Measurements from ENCODE around the gene C3AR1. TPM values are rescaled to one million over a fixed set of nuclear protein-coding genes. Genes with fewer than 3 reads are reported as not detected.

Gene C3AR1
- total RNA-seq, result 100 to 1,000 TPM in 1 of 4 donors, 10 to 100 TPM in 3; 10.4 to 108 (median 29.4) TPM

- no peak for TF ChIP-seq CTCF (IDR thresholded peaks at IDR 0.05; ENCODE audit: low read depth)
These were observed at the start of gene C3AR1 for GRCh38 chr12:8065991-8066594. Gene C3AR1, minus strand, starts transcription at chr12:8066359. Its CDS starts 6,174 bp downstream, at chr12:8060185.

DNA sequence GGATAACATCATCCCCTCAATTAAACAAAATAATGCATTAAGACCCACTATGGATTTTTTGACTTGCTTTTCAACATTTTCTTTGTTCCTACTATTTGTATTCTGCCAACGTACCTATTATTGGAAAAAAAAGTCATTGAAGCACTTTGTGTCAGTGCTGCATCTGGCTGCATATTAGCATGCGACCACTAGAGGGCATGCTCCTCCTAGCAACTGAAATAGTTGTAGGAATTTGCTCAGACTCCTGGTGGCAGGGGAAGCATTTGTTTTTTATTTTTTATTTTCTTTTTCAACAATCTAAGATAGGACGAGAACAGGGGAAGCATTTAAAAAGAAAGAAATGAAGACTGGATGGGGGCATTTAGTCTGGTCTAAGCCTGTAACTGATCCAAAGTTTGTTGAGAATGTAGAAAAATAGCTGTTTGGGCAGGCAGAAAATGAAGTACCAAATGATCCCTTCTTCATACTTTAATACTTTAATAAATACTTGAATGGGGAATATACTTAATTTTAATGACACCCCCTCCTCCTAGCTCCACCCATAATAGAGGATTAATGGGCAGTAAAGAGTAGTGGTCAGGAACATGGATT is 42.7 kb upstream of the C3AR1 start:
- TF ChIP-seq CTCF (IDR thresholded peaks at IDR 0.05; ENCODE audit: low read depth), result no peak

- no peak for TF ChIP-seq CTCF (IDR thresholded peaks at IDR 0.05; ENCODE audit: low read depth)
These were observed 33.1 kb upstream of the C3AR1 start for GRCh38 chr12:8099235-8099634.

DNA sequence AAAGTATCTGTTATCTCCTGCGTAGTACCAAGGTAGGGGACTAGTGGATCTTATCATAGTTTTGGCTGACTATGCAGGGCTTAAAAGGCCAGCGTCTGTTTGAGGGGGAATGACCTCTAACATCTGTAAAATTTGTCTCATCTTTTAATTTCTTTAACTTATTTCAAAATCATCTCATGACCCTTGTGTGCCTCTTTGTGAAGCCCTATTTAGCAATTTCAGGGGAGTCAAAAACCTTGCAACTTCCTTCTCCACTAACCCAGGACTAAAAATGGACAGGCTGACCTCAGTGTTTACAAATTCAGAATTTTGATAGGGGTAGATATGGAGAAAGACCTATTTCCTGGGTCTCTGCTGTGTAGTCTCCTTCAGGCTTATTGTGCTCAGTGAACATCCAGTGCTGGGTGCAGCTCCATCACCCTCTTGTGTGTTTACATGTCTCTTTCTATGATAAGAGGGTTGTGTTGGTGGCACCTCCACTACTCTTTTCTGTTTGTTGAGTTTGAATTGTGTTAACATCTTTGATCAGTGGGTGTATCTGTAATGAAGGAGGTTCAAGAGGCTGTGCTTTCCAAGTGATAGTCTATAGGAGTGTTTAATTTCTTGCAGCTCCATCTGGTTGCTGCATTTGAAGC is 30.2 kb upstream of the C3AR1 start:
- no peak for TF ChIP-seq CTCF (IDR thresholded peaks at IDR 0.05; ENCODE audit: low read depth)

DNA sequence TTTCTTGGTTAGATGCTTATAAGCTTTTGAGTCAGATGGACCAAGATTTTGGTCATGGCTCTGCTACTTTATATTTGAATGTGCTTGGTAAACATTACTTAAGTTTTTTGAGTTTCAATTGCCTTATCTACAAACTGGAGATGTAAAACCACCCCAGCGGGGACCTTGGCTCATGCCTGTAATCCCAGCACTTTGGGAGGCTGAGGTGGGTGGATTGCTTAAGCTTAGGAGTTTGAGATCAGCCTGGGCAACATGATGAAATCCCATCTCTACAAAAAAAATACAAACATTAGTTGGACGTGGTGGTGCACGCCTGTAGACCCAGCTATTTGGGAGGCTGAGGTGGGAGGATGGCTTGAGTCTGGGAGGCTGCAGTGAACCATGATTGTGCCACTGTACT is 27.1 kb upstream of the C3AR1 start:
- no peak for TF ChIP-seq CTCF (IDR thresholded peaks at IDR 0.05; ENCODE audit: low read depth)

GRCh38 chr12:8089716-8090115 is 23.6 kb upstream of the C3AR1 start:
- no peak for TF ChIP-seq CTCF (IDR thresholded peaks at IDR 0.05; ENCODE audit: low read depth)

- TF ChIP-seq CTCF (IDR thresholded peaks at IDR 0.05; ENCODE audit: low read depth), result no peak
These were observed 22.4 kb upstream of the C3AR1 start for GRCh38 chr12:8088574-8088973.
